MM.1S (cell line): ENCODE results near the gene C18orf63.

Source experiments
- EZH2 ChIP-seq: fragments of 300-600 bp; sonication (generic); optimal IDR thresholded peaks from 2 replicates; pipeline ENCODE3; 2017; ENCODE audit warnings: low read depth, mild to moderate bottlenecking, antibody characterized with exemption, low read length, mixed read lengths
- EZH2phosphoT487 ChIP-seq: fragments of 300-600 bp; sonication (generic); IDR thresholded peaks from 2 replicates; pipeline ENCODE4 v1.6.1; 2018; ENCODE audit warnings: antibody characterized with exemption, low read length
- TF ChIP-seq, protein P1 (sequence below): fragments of 300-600 bp; sonication (generic); IDR thresholded peaks from 2 replicates; pipeline ENCODE4 v1.5.1; 2016; ENCODE audit warnings: antibody characterized with exemption, low read length, mixed read lengths

DNA sequence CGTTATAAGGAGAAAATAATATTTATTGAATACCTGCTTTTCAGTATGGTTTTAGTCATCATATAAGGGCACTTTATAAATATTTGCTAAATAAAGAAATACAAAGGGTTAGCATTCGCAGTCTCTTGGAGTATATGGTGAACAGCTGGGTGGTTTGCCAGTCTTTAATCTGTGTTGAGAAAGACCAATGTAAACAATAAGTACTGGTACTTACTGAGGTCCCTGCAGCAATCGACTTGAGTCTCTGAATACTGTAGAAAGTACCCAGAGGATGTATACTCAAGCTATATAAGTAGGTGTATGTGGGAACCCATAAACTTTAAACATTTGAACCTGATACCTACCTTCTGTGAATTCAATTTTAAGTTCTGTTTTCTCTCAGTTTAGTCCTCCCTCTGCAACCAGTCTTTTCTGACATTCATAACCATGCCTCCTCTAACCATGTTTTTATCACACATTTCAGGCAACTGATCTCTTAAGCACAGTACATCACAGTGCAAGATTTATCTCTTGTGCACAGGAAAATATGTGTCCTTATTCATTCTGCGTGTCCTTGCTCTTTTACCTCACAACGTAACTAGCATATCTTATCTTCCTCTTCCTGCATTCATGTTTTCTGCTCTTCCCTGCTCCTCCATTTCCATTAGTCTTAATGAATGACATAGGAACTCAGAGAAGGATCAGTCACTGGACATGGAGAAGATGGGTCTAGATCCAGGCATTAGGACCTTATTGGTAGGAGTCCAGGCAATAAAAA is 21.7 kb downstream of the C18orf63 start:
- TF ChIP-seq, protein P1, sequence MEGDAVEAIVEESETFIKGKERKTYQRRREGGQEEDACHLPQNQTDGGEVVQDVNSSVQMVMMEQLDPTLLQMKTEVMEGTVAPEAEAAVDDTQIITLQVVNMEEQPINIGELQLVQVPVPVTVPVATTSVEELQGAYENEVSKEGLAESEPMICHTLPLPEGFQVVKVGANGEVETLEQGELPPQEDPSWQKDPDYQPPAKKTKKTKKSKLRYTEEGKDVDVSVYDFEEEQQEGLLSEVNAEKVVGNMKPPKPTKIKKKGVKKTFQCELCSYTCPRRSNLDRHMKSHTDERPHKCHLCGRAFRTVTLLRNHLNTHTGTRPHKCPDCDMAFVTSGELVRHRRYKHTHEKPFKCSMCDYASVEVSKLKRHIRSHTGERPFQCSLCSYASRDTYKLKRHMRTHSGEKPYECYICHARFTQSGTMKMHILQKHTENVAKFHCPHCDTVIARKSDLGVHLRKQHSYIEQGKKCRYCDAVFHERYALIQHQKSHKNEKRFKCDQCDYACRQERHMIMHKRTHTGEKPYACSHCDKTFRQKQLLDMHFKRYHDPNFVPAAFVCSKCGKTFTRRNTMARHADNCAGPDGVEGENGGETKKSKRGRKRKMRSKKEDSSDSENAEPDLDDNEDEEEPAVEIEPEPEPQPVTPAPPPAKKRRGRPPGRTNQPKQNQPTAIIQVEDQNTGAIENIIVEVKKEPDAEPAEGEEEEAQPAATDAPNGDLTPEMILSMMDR = no peak
- TF ChIP-seq EZH2 = no peak
- no peak for TF ChIP-seq EZH2phosphoT487
